H1 (cell line): ENCODE measurements around the gene SGSH. TPM values are rescaled to one million over a fixed set of nuclear protein-coding genes. Genes with fewer than 3 reads are reported as not detected.

Experiments
- CTCF ChIA-PET: fragments of 300-600 bp; sonication (Branson Sonifier 250); formaldehyde crosslinking; loops from one replicate; lab custom pipeline; 2021; ENCODE audit not compliant: partially characterized antibody; lab: Charles Lee
- POLR2A ChIA-PET: fragments of 300-600 bp; sonication (Branson Sonifier 250); formaldehyde crosslinking; loops from one replicate; lab custom pipeline; 2021; ENCODE audit warnings: inconsistent platforms; ENCODE audit not compliant: partially characterized antibody; lab: Charles Lee
- DNase-seq, 2 experiments: peaks; one replicate each; pipeline versions ENCODE4 v3.0.0 to v3.0.0-alpha.2; 2010 to 2022; ENCODE audit warnings: low spot score in 2 of 2, low read depth in 1 of 2, mixed read lengths in 1 of 2
- FAIRE-seq: peaks from 2 replicates; lab custom pipeline; 2011; peaks lifted over from hg19 to GRCh38; lab: Jason Lieb, UNC
- H2AFZ ChIP-seq: 2 replicates; pipeline ENCODE4 v1.8.1; 2012; ENCODE audit warnings: low read length, inconsistent platforms
- H2AK5ac ChIP-seq: 2 replicates; pipeline ENCODE4 v1.6.1; 2013; ENCODE audit warnings: low read depth, low read length
- H2BK120ac ChIP-seq: replicated peaks from 2 replicates; pipeline ENCODE3; 2013; ENCODE audit warnings: low read depth, low read length, inconsistent platforms
- H2BK12ac ChIP-seq: 2 replicates; pipeline ENCODE4 v1.6.1; 2013; ENCODE audit warnings: low read depth, low read length
- H2BK15ac ChIP-seq: 2 replicates; pipeline ENCODE4 v1.6.1; 2013; ENCODE audit warnings: low read length
- H2BK20ac ChIP-seq: 2 replicates; pipeline ENCODE4 v1.6.1; 2013; ENCODE audit warnings: low read length
- H2BK5ac ChIP-seq: 2 replicates; pipeline ENCODE4 v1.6.1; 2013; ENCODE audit warnings: low read depth, low read length
- H3K14ac ChIP-seq: 2 replicates; pipeline ENCODE4 v1.6.1; 2013; ENCODE audit warnings: inconsistent platforms; ENCODE audit not compliant: insufficient read length
- H3K18ac ChIP-seq: 2 replicates; pipeline ENCODE4 v1.6.1; 2013; ENCODE audit warnings: low read length; ENCODE audit errors: extremely low read depth
- H3K23ac ChIP-seq: 2 replicates; pipeline ENCODE4 v1.6.1; 2013; ENCODE audit warnings: inconsistent platforms; ENCODE audit not compliant: insufficient read length
- H3K23me2 ChIP-seq: 2 replicates; pipeline ENCODE4 v1.6.1; 2013; ENCODE audit warnings: low read depth, low read length
- H3K27ac ChIP-seq: 2 replicates; pipeline ENCODE4 v1.6.1; 2011; ENCODE audit warnings: low read depth, low read length, inconsistent platforms
- H3K27me3 ChIP-seq, 4 experiments: replicated peaks in 1 of 4; 1 replicate in 1 of 4; 2 replicates in 3 of 4; pipeline versions ENCODE4 v1.6.1 to v1.8.1; 2011 to 2013; ENCODE audit warnings: low read length in 3 of 4, mild to moderate bottlenecking in 3 of 4, inconsistent platforms in 2 of 4, mixed read lengths in 2 of 4, moderate library complexity in 1 of 4; ENCODE audit not compliant: control insufficient read depth in 3 of 4, insufficient read depth in 3 of 4; ENCODE audit errors: extremely low read depth in 1 of 4
- H3K36me3 ChIP-seq, 4 experiments: 2 replicates each; pipeline versions ENCODE4 v1.6.1 to v1.8.1; 2011 to 2013; ENCODE audit warnings: mild to moderate bottlenecking in 4 of 4, low read length in 3 of 4, moderate library complexity in 2 of 4, control low read depth in 1 of 4, inconsistent platforms in 1 of 4; ENCODE audit not compliant: insufficient read depth in 4 of 4, control insufficient read depth in 2 of 4
- H3K4ac ChIP-seq: replicated peaks from 2 replicates; pipeline ENCODE3; 2013; ENCODE audit warnings: low read length, low read depth, mixed read lengths, inconsistent platforms; ENCODE audit not compliant: insufficient read length
- H3K4me1 ChIP-seq, 4 experiments: replicated peaks in 1 of 4; 1 replicate in 1 of 4; 2 replicates in 3 of 4; pipeline versions ENCODE4 v1.6.1 to v1.8.1; 2011 to 2013; ENCODE audit warnings: low read length in 3 of 4, inconsistent platforms in 2 of 4, mixed read lengths in 1 of 4; ENCODE audit not compliant: insufficient read depth in 4 of 4, control insufficient read depth in 3 of 4
- H3K4me2 ChIP-seq, 2 experiments: 2 replicates each; pipeline versions ENCODE4 v1.6.1 to v1.8.1; 2011 to 2013; ENCODE audit warnings: low read depth in 2 of 2, low read length in 2 of 2, control low read depth in 1 of 2, inconsistent platforms in 1 of 2, mild to moderate bottlenecking in 1 of 2; ENCODE audit not compliant: insufficient read depth in 1 of 2
- H3K4me3 ChIP-seq, 4 experiments: fragments of 200-600, 300-600 bp in 1 of 4; sonication (generic), shearing (Covaris generic), sonication (Bioruptor Twin) in 1 of 4; 2 replicates each; pipeline versions ENCODE4 v1.5.1 to v1.8.1; 2011 to 2016; ENCODE audit warnings: low read length in 4 of 4, low read depth in 3 of 4, control low read depth in 2 of 4, inconsistent platforms in 2 of 4, mild to moderate bottlenecking in 2 of 4, mixed read lengths in 1 of 4, moderate library complexity in 1 of 4; ENCODE audit not compliant: insufficient read depth in 2 of 4; ENCODE audit errors: extremely low read depth in 1 of 4
- H3K56ac ChIP-seq: replicated peaks from 2 replicates; pipeline ENCODE3; 2013; ENCODE audit warnings: low read depth, mild to moderate bottlenecking, mixed read lengths, low read length, inconsistent platforms; ENCODE audit not compliant: insufficient read length
- H3K79me1 ChIP-seq: 2 replicates; pipeline ENCODE4 v1.6.1; 2013; ENCODE audit warnings: low read depth, low read length, control low read depth
- H3K79me2 ChIP-seq, 2 experiments: 2 replicates each; pipeline versions ENCODE4 v1.6.1 to v1.8.1; 2012 to 2013; ENCODE audit warnings: low read length in 2 of 2, mild to moderate bottlenecking in 2 of 2, inconsistent platforms in 1 of 2; ENCODE audit not compliant: insufficient read depth in 2 of 2, control insufficient read depth in 1 of 2
- H3K9ac ChIP-seq, 4 experiments: replicated peaks in 1 of 4; 1 replicate in 1 of 4; 2 replicates in 3 of 4; pipeline versions ENCODE4 v1.6.1 to v1.8.1; 2011 to 2013; ENCODE audit warnings: low read depth in 3 of 4, low read length in 3 of 4, control low read depth in 2 of 4, mild to moderate bottlenecking in 2 of 4, moderate library complexity in 2 of 4, inconsistent platforms in 1 of 4; ENCODE audit errors: extremely low read depth in 1 of 4
- H3K9me3 ChIP-seq, 2 experiments: 2 replicates each; pipeline versions ENCODE4 v1.6.1 to v1.8.1; 2012 to 2013; ENCODE audit warnings: mild to moderate bottlenecking in 2 of 2, moderate library complexity in 2 of 2, control low read depth in 1 of 2, inconsistent platforms in 1 of 2, low read depth in 1 of 2, low read length in 1 of 2, mixed read lengths in 1 of 2; ENCODE audit not compliant: insufficient read depth in 2 of 2
- H4K20me1 ChIP-seq, 2 experiments: replicated peaks in 1 of 2; 2 replicates each; pipeline versions ENCODE3 to v1.8.1; 2011 to 2013; ENCODE audit warnings: inconsistent platforms in 2 of 2, low read length in 2 of 2, mild to moderate bottlenecking in 1 of 2; ENCODE audit not compliant: insufficient read depth in 2 of 2, control insufficient read depth in 1 of 2
- H4K5ac ChIP-seq: 2 replicates; pipeline ENCODE4 v1.6.1; 2013; ENCODE audit warnings: low read length, low read depth, mixed read lengths, inconsistent platforms; ENCODE audit not compliant: insufficient read length
- H4K8ac ChIP-seq: 2 replicates; pipeline ENCODE4 v1.8.0; 2013; ENCODE audit warnings: mild to moderate bottlenecking, moderate library complexity, low read length, inconsistent platforms; ENCODE audit not compliant: insufficient read depth; ENCODE audit errors: extremely low read depth
- H4K91ac ChIP-seq: replicated peaks from 2 replicates; pipeline ENCODE3; 2013; ENCODE audit warnings: low read length, mixed read lengths, inconsistent platforms; ENCODE audit not compliant: insufficient read length
- BCL11A ChIP-seq, 2 experiments: IDR thresholded peaks; one replicate each; pipeline ENCODE4 v1.6.1; 2011; ENCODE audit warnings: low read depth in 2 of 2, low read length in 2 of 2, mild to moderate bottlenecking in 2 of 2
- CBX5 ChIP-seq: fragments of 300-800, 300-1000 bp; sonication (generic); IDR thresholded peaks from 2 replicates; pipeline ENCODE4 v1.7.1; 2016; ENCODE audit warnings: antibody characterized with exemption, low read length, low read depth
- CBX8 ChIP-seq: fragments of 300-800, 300-1000 bp; sonication (generic); IDR thresholded peaks from 2 replicates; pipeline ENCODE4 v1.7.1; 2016; ENCODE audit warnings: low read depth, low read length, borderline replicate concordance
- NANOG ChIP-seq: IDR thresholded peaks from 2 replicates; pipeline ENCODE4 v1.6.1; 2011; ENCODE audit warnings: low read length, low read depth, mild to moderate bottlenecking, inconsistent platforms; ENCODE audit not compliant: insufficient read depth, poor library complexity, severe bottlenecking
- RAD21 ChIP-seq, 2 experiments: IDR thresholded peaks in 1 of 2; conservative IDR thresholded peaks in 1 of 2; 2 replicates each; pipeline ENCODE4 v1.6.1; 2011; ENCODE audit warnings: low read depth in 2 of 2, low read length in 2 of 2, improper control_type of control experiment in 1 of 2, inconsistent platforms in 1 of 2, mild to moderate bottlenecking in 1 of 2, moderate library complexity in 1 of 2
- RBBP5 ChIP-seq: IDR thresholded peaks from 2 replicates; pipeline ENCODE4 v1.7.1; 2012; ENCODE audit warnings: low read depth, mild to moderate bottlenecking, inconsistent platforms, low read length, moderate library complexity, borderline replicate concordance
- RXRA ChIP-seq: IDR thresholded peaks from 2 replicates; pipeline ENCODE4 v1.6.1; 2011; ENCODE audit warnings: low read depth, mild to moderate bottlenecking, low read length, moderate library complexity; ENCODE audit not compliant: insufficient read depth
- SIX5 ChIP-seq: IDR thresholded peaks from 2 replicates; pipeline ENCODE4 v1.6.1; 2011; ENCODE audit warnings: mild to moderate bottlenecking, low read depth, low read length
- SP1 ChIP-seq: IDR thresholded peaks from 2 replicates; pipeline ENCODE4 v1.6.1; 2011; ENCODE audit warnings: low read depth, low read length
- SUZ12 ChIP-seq: fragments of 200-600 bp; sonication (generic); IDR thresholded peaks from 2 replicates; pipeline ENCODE4 v1.6.1; 2012; ENCODE audit warnings: mild to moderate bottlenecking, inconsistent platforms, low read length, moderate library complexity, mixed read lengths
- TAF1 ChIP-seq: IDR thresholded peaks from 2 replicates; pipeline ENCODE4 v1.6.1; 2011; ENCODE audit warnings: mild to moderate bottlenecking, low read depth, low read length
- TAF7 ChIP-seq: optimal IDR thresholded peaks from 2 replicates; pipeline ENCODE3; 2011; ENCODE audit warnings: low read depth, mild to moderate bottlenecking, inconsistent platforms, low read length, moderate library complexity, borderline replicate concordance
- TCF12 ChIP-seq: IDR thresholded peaks from 2 replicates; pipeline ENCODE4 v1.6.1; 2011; ENCODE audit warnings: low read depth, mild to moderate bottlenecking, low read length
- TEAD4 ChIP-seq: IDR thresholded peaks from 2 replicates; pipeline ENCODE4 v1.6.1; 2012; ENCODE audit warnings: low read depth, low read length, inconsistent platforms, mixed read lengths
- WGBS, 2 experiments: shearing (Covaris generic) in 1 of 2; methylation state at CpG; one replicate each; pipeline versions ENCODE4 v1.1.6 to v1.1.7; 2013 to 2015; ENCODE audit warnings: low lambda C conversion rate in 2 of 2, mixed read lengths in 2 of 2, inconsistent platforms in 1 of 2, low coverage in 1 of 2, missing lambda C conversion rate in 1 of 2; ENCODE audit not compliant: insufficient replicate concordance in 2 of 2, insufficient coverage in 1 of 2, insufficient read length in 1 of 2; ENCODE audit errors: extremely low coverage in 1 of 2, missing lambda C conversion rate in 1 of 2; 5-methylcytosine and 5-hydroxymethylcytosine counted together
- polyA plus RNA-seq, 7 experiments: library from polyadenylated mRNA; depleted of rRNA in 3 of 7; stranded (reverse) in 5 of 7; unstranded in 2 of 7; fragments of >200 nt in 5 of 7; fragments of 200-250 nt in 2 of 7; gene quantifications; 1 replicate in 5 of 7; 2 replicates in 1 of 7; 4 replicates in 1 of 7; pipeline versions ENCODE4 v1.2.1 to v1.2.3, GENCODE V29; 2011 to 2013; ENCODE audit warnings: missing spikeins in 2 of 7, mixed read lengths in 2 of 7
- total RNA-seq: library from RNA; stranded (reverse); fragmentation: NEBNext Ultra II Directional; extraction: Animal tissue kit (Norgen Biotek cat#: 25700); gene quantifications from 2 replicates; pipeline ENCODE4 v1.2.1, GENCODE V29; 2021

The SGSH gene
- total and polyA plus RNA-seq, 2 of the 8 experiments (the other 6 are each of a cell fraction or from before 2014, with no cell fraction given) = 18.0 to 19.6 TPM

GRCh38 chr17:80163336-80163735 is 56.8 kb downstream of the SGSH start:
- Histone ChIP-seq H2BK120ac (no peak overlapping the region), H3K18ac (no peak overlapping the region), H4K8ac (no peak overlapping the region), H3K4me1 (peaks cover 5 to 13% (median 7%) of the 10 kb centered on the region in 4 experiments), H3K9me3 (no peaks in the 10 kb centered on the region), H3K56ac (no peak overlapping the region), H3K14ac (no peak overlapping the region), H3K79me2 (no peaks in the 10 kb centered on the region), H2BK20ac (no peak overlapping the region), H3K9ac (no peak overlapping the region), H3K27me3 (no peaks in the 10 kb centered on the region), H2AK5ac (no peak overlapping the region), H2BK12ac (no peak overlapping the region), H3K4me2 (no peak overlapping the region), H3K23ac (no peak overlapping the region), H3K36me3 (no peaks in the 10 kb centered on the region), H4K20me1 (no peaks in the 10 kb centered on the region), H4K5ac (no peak overlapping the region), H3K79me1 (no peaks in the 10 kb centered on the region), H3K4ac (no peak overlapping the region), H3K4me3 (no peak overlapping the region), H2AFZ (no peak overlapping the region), H3K27ac (no peak overlapping the region), H3K23me2 (no peaks in the 10 kb centered on the region), H2BK15ac (no peak overlapping the region), H2BK5ac (no peak overlapping the region), H4K91ac (no peak overlapping the region)
- CTCF ChIA-PET = interaction anchor here (0.9 to 1.8 kb wide), 3 partner anchors 32 to 89 kb away, joined by 3 to 7 read pairs (median 3); no protein-coding TSS in a partner anchor
- DNase-seq (no peak), FAIRE-seq (no peak)
- 94% methylated on average over 4 of the region's 4 CpGs; no CpG with 5 or more reads in 1 of the 2 experiments for WGBS, 2 experiments
- POLR2A ChIA-PET = interaction anchor here (0.9 to 1.1 kb wide), 2 partner anchors 19 to 24 kb away, joined by 3 to 4 read pairs; no protein-coding TSS in a partner anchor
- no peak for TF ChIP-seq TAF7
- TF ChIP-seq SUZ12 = no peak
- TF ChIP-seq RAD21 (IDR thresholded peaks at IDR 0.05 in 1 of 2, conservative IDR thresholded peaks at IDR 0.05 in 1 of 2; ENCODE audit: low read depth in 2 of 2, low read length in 2 of 2) = no peak
- no peak for TF ChIP-seq BCL11A (IDR thresholded peaks at IDR 0.05; ENCODE audit: low read depth in 2 of 2, low read length in 2 of 2)
- TF ChIP-seq SP1 = no peak
- no peak for TF ChIP-seq RBBP5
- TF ChIP-seq CBX5 = no peak
- TF ChIP-seq TAF1 = no peak
- TF ChIP-seq TCF12 = no peak
- no peak for TF ChIP-seq TEAD4
- TF ChIP-seq SIX5 = no peak
- no peak for TF ChIP-seq CBX8
- no peak for TF ChIP-seq RXRA
- no peak for TF ChIP-seq NANOG
